IMR-90 (cell line): ENCODE data around the gene RNF17. TPM values are rescaled to one million over a fixed set of nuclear protein-coding genes. Genes with fewer than 3 reads are reported as not detected.
"Not testable (repeated sequence)": the region's sequence is repeated elsewhere in the genome, so short reads cannot be mapped to it uniquely, and the experiment has no call there.

Experiments used
- ATAC-seq: fragments of 200-7000 bp; cut with Tn5 transposase; 2 replicates; pipeline ENCODE4 v1.9.1; 2020; ENCODE audit warnings: low read depth, mild to moderate bottlenecking, moderate library complexity
- BruUV-seq: library from RNA; stranded (reverse); fragments of 400-500 nt; replicated peaks from 2 replicates; lab custom pipeline; 2021; lab: Mats Ljungman, UMichigan
- CTCF ChIA-PET: fragments of 300-600 bp; formaldehyde crosslinking; extraction: SDS; loops from one replicate; lab custom pipeline; 2021; ENCODE audit warnings: antibody characterized with exemption; lab: Yijun Ruan, JAX
- POLR2A ChIA-PET: fragments of 300-600 bp; sonication (Branson Sonifier 250); formaldehyde crosslinking; loops from one replicate; lab custom pipeline; 2022; ENCODE audit warnings: antibody characterized with exemption; ENCODE audit not compliant: unreplicated experiment; lab: Charles Lee
- DNase-seq: peaks from one replicate; pipeline ENCODE4 v3.0.0; 2013
- H2AFZ ChIP-seq: replicated peaks from 2 replicates; pipeline ENCODE3; 2013; ENCODE audit warnings: low read length, mild to moderate bottlenecking; ENCODE audit not compliant: poor library complexity
- H2AK5ac ChIP-seq: 2 replicates; pipeline ENCODE4 v1.6.1; 2013; ENCODE audit warnings: low read depth, low read length, inconsistent platforms
- H2AK9ac ChIP-seq: replicated peaks from 2 replicates; pipeline ENCODE3; 2013; ENCODE audit warnings: mild to moderate bottlenecking, low read depth, low read length, moderate library complexity; ENCODE audit not compliant: poor library complexity
- H2BK120ac ChIP-seq: 2 replicates; pipeline ENCODE4 v1.6.1; 2013; ENCODE audit warnings: low read depth, low read length, inconsistent platforms
- H2BK15ac ChIP-seq: 3 replicates; pipeline ENCODE4 v1.6.1; 2013; ENCODE audit warnings: low read depth, low read length, inconsistent platforms
- H2BK20ac ChIP-seq: 2 replicates; pipeline ENCODE4 v1.6.1; 2013; ENCODE audit warnings: low read depth, mild to moderate bottlenecking, inconsistent platforms, low read length, moderate library complexity
- H2BK5ac ChIP-seq: 2 replicates; pipeline ENCODE4 v1.6.1; 2013; ENCODE audit warnings: mild to moderate bottlenecking, low read depth, low read length, inconsistent platforms; ENCODE audit not compliant: poor library complexity, severe bottlenecking
- H3K14ac ChIP-seq: replicated peaks from 2 replicates; pipeline ENCODE4 v1.6.1; 2013; ENCODE audit warnings: low read depth, low read length, inconsistent platforms
- H3K18ac ChIP-seq: 2 replicates; pipeline ENCODE4 v1.6.1; 2013; ENCODE audit warnings: low read depth, low read length, control low read depth
- H3K23ac ChIP-seq: 2 replicates; pipeline ENCODE4 v1.6.1; 2013; ENCODE audit warnings: low read depth, low read length, inconsistent platforms
- H3K27ac ChIP-seq: 2 replicates; pipeline ENCODE4 v1.5.1; 2013; ENCODE audit warnings: mild to moderate bottlenecking, control low read depth, low read length; ENCODE audit not compliant: insufficient read depth
- H3K27me3 ChIP-seq: 2 replicates; pipeline ENCODE4 v1.6.1; 2013; ENCODE audit warnings: low read length; ENCODE audit not compliant: control insufficient read depth, insufficient read depth
- H3K36me3 ChIP-seq: 2 replicates; pipeline ENCODE4 v1.6.1; 2013; ENCODE audit warnings: low read length, mixed read lengths; ENCODE audit not compliant: control insufficient read depth, insufficient read depth
- H3K4ac ChIP-seq: 2 replicates; pipeline ENCODE4 v1.6.1; 2013; ENCODE audit warnings: low read depth, low read length, inconsistent platforms
- H3K4me1 ChIP-seq: 2 replicates; pipeline ENCODE4 v1.6.1; 2013; ENCODE audit warnings: low read length, mixed read lengths; ENCODE audit not compliant: control insufficient read depth, insufficient read depth
- H3K4me2 ChIP-seq: 2 replicates; pipeline ENCODE4 v1.6.1; 2013; ENCODE audit warnings: low read depth, mild to moderate bottlenecking, control low read depth, low read length, moderate library complexity
- H3K4me3 ChIP-seq: 2 replicates; pipeline ENCODE4 v1.5.1; 2013; ENCODE audit warnings: low read depth, mild to moderate bottlenecking, control low read depth, low read length, moderate library complexity; ENCODE audit not compliant: insufficient read depth
- H3K56ac ChIP-seq: 2 replicates; pipeline ENCODE4 v1.6.1; 2013; ENCODE audit warnings: low read length, inconsistent platforms; ENCODE audit not compliant: insufficient read depth; ENCODE audit errors: extremely low read depth
- H3K79me1 ChIP-seq, 2 experiments: 2 replicates each; pipeline ENCODE4 v1.6.1; 2013; ENCODE audit warnings: low read length in 2 of 2, inconsistent platforms in 1 of 2, low read depth in 1 of 2
- H3K9ac ChIP-seq: 2 replicates; pipeline ENCODE4 v1.6.1; 2013; ENCODE audit warnings: low read depth, low read length, control low read depth
- H3K9me1 ChIP-seq: 2 replicates; pipeline ENCODE4 v1.6.1; 2013; ENCODE audit warnings: low read length, inconsistent platforms; ENCODE audit not compliant: insufficient read depth
- H3K9me3 ChIP-seq: 2 replicates; pipeline ENCODE4 v1.6.1; 2013; ENCODE audit warnings: low read length; ENCODE audit not compliant: control insufficient read depth, insufficient read depth
- H4K20me1 ChIP-seq: 2 replicates; pipeline ENCODE4 v1.6.1; 2013; ENCODE audit warnings: low read length, inconsistent platforms; ENCODE audit not compliant: insufficient read depth
- H4K5ac ChIP-seq: 2 replicates; pipeline ENCODE4 v1.6.1; 2013; ENCODE audit warnings: mild to moderate bottlenecking, low read depth, low read length, control low read depth
- H4K8ac ChIP-seq, 2 experiments: 2 replicates each; pipeline ENCODE4 v1.6.1; 2013; ENCODE audit warnings: low read depth in 2 of 2, low read length in 2 of 2, control low read depth in 1 of 2, inconsistent platforms in 1 of 2
- H4K91ac ChIP-seq: 2 replicates; pipeline ENCODE4 v1.6.1; 2013; ENCODE audit warnings: low read depth, low read length, inconsistent platforms; ENCODE audit not compliant: insufficient read depth
- WGBS, 2 experiments: methylation state at CpG; one replicate each; pipeline versions ENCODE4 v1.1.5 to v1.1.7; 2013; ENCODE audit warnings: missing lambda C conversion rate in 2 of 2; ENCODE audit not compliant: insufficient read length in 1 of 2; ENCODE audit errors: extremely low coverage in 2 of 2; 5-methylcytosine and 5-hydroxymethylcytosine counted together
- dilution Hi-C: fragments of 300-500 bp; cut with HindIII; formaldehyde crosslinking; loops from one replicate; pipeline ENCODE4 v1.14.3; 2018; ENCODE audit warnings: low sequenced_read_pairs; ENCODE audit not compliant: unreplicated experiment
- in situ Hi-C: fragments of 300-500 bp; cut with MboI; formaldehyde crosslinking; loops from 3 replicates; pipeline ENCODE4 v1.14.3; 2019; ENCODE audit warnings: low sequenced_read_pairs, inconsistent platforms, mixed read lengths
- intact Hi-C: fragments of 100-400 bp; cut with micrococcal nuclease; formaldehyde crosslinking; loops from 2 replicates; pipeline ENCODE4 v1.10.0; 2022
- polyA plus RNA-seq, 3 experiments: library from polyadenylated mRNA; depleted of rRNA; stranded (reverse); fragments of >200 nt; gene quantifications; 2 replicates each; pipeline ENCODE4 v1.2.3, GENCODE V29; 2012; ENCODE audit warnings: low replicate concordance in 1 of 3
- total RNA-seq: library from RNA; depleted of rRNA; stranded (reverse); fragments of >200 nt; gene quantifications from 2 replicates; pipeline ENCODE4 v1.2.3, GENCODE V29; 2012

The RNF17 gene
- total and polyA plus RNA-seq, 2 of the 4 experiments (the other 2 are of a cell fraction): 0.03 to 0.18 TPM

- H3K36me3 ChIP-seq, DNase-seq, BruUV-seq, H2BK15ac ChIP-seq, POLR2A ChIA-PET, H2BK5ac ChIP-seq, ATAC-seq, H4K20me1 ChIP-seq, H2AFZ ChIP-seq, H2AK9ac ChIP-seq, H3K56ac ChIP-seq, H3K4me2 ChIP-seq, H4K8ac ChIP-seq, H3K18ac ChIP-seq, dilution Hi-C loops, H3K9me1 ChIP-seq, H3K23ac ChIP-seq, H4K91ac ChIP-seq, in situ Hi-C loops, H3K79me1 ChIP-seq, H3K9ac ChIP-seq, H2BK20ac ChIP-seq, H2BK120ac ChIP-seq, H3K14ac ChIP-seq, H3K9me3 ChIP-seq, H3K4ac ChIP-seq, H3K27me3 ChIP-seq, H3K4me1 ChIP-seq, H4K5ac ChIP-seq, H3K4me3 ChIP-seq, intact Hi-C loops, H3K27ac ChIP-seq, H2AK5ac ChIP-seq: not testable (repeated sequence)
- CTCF ChIA-PET: interaction anchor here (0.6 kb wide), 1 partner anchor 21 kb away, joined by 3 read pairs; no protein-coding TSS in a partner anchor
- no CpG with 5 or more reads among the region's 5 CpGs for WGBS, 2 experiments
Measured at GRCh38 chr13:24823122-24823710, 59.2 kb downstream of the RNF17 start.
